Activated CD4-positive, CD25-positive, alpha-beta regulatory T cell (primary cell): Measurements from ENCODE around the gene CSNK1G3.
"Not testable (repeated sequence)": the region's sequence is repeated elsewhere in the genome, so short reads cannot be mapped to it uniquely, and the experiment has no call there.

Experiments used
- DNase-seq, 4 experiments: peaks; one replicate each; lab custom pipeline; 2025; lab: John Stamatoyannopoulos, UW

Gene CSNK1G3

DNA sequence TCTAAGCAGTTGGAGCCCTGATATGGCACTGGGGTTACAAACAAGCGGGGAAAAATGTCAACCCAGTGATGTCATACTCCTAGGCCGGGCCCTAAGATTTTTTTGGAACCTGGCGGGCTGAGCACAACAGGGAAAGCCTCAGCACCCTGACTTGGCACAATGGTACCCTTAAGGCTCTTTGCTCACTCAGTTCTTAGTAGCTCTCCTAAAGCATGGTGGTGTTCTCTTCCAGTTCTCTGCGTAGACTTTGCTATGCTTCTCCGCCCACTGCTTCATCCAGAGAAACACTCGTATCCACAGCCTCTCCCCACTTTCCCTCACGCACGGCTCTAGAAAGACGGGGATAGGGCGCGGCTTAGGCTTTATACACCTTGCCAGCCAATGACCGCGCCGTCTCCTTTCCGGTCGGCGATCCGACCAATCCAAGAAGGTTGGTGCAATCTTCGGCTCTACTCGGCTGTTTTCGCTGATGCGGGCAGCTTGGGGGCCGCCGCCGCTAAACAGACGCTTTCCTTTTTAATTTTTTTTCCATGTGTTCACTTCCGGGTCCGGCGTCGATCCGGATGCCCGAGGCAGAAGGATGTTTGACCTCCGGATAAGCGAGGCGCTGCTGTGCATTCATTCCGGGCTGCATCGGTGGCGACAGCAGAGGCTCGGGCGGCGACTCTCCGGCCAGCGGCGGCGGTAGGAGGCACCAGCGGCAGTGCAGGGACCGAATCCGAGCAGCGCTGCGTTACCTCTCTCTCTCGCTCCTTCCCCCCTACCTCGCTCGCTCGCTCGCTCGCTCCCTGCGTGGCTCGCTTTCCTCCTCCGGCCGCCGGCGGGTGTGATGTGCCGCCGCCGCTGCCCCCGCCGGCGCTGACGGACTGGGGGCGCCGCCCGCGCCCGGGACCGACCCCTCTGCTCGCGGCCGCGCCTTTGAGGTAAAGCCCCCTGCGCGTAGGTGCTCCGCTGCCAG, at the start of gene CSNK1G3:
TSS of gene CSNK1G3 (plus strand) at position 530 of the 958 bp plus-strand sequence. CDS start 33,487 bp downstream, outside the sequence.
- peak; percentile 69 to 78 (median 72) for DNase-seq

DNA sequence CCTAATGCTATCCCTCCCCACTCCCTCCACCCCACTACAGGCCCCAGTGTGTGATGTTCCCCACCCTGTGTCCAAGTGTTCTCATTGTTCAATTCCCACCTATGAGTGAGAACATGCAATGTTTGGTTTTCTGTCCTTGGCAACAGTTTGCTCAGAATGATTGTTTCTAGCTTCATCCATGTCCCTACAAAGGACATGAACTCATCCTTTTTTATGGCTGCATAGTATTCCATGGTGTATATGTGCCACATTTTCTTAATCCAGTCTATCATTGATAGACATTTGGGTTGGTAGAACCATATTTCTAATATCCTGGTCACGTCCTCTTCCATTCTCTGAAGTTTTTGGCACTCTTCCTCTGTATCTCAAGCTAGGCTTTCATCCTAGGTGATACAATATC, 45.1 kb upstream of the CSNK1G3 start:
- DNase-seq: not testable (repeated sequence)

DNA sequence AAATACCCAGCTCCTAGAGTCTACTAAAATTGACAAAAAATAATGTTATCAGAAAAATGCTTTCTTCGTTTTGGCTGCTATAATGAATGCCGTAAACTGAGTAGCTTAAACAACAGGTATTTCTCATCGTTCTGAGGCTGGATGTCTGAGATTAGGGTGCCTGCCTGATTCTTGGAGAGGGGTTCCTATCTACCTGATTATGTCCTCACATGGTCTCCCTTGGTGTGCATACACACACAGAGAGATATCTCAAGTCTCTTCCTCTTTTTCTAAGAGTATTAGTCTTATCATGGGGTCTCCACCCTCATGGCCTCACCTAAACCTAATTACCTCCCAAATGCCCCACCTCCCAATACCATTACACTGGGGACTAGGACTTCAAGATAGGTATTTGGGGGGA, 40.6 kb upstream of the CSNK1G3 start:
- DNase-seq: no peak

DNA sequence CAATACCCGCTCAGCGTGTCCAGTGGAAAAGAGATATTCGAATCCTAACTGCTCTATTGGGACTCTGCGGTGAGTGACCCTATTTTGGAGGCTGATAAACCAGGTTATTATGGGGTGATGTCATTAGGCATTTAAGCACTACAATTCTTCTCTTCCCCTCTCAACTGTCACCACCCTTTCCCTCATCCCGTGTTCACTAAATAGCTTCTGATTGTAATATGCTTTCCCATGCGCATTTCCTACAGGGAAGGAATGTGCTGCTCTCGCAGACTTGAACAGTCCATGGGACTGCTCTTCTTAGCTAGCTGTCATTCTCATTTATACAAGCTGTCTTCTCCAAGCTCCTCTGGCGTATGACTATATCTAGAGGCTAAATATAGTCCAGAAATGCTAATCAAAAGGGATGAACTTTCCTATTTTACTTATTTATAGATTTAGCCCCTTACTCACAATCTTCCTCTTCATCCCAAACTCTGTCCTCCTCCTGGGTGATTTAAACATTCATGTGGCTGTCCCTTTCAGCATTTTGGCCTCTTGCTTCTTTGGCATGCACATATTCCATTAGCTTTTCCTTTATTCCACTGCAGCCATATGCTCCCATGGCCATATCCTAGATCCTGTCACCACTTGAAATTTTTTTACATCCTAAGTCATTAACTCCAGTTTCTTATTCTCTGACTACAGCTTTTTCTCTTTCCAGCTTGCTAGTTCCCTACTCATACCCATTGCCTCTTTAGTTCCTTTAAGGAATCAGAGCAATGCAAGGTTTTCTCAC, 39.6 kb upstream of the CSNK1G3 start:
- no peak for DNase-seq

DNA sequence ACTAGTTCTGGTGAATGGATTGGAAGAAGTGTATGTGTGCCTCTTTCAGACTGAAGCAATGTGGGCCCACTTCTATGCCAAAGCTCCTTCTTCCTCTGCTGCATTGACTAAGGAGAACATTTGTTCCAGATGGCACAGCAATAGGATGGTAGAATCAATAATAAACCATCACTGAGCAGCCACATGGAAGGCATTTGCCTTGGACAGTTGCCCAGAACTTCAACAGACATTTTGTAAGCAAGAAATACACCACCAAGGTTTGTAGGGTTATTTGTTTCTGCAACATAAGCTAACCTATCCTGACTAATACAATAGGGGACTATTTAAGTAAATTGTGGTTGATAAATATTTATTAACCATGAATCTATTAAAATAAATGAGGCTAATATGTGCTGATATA, 37.7 kb upstream of the CSNK1G3 start:
- DNase-seq: no peak

DNA sequence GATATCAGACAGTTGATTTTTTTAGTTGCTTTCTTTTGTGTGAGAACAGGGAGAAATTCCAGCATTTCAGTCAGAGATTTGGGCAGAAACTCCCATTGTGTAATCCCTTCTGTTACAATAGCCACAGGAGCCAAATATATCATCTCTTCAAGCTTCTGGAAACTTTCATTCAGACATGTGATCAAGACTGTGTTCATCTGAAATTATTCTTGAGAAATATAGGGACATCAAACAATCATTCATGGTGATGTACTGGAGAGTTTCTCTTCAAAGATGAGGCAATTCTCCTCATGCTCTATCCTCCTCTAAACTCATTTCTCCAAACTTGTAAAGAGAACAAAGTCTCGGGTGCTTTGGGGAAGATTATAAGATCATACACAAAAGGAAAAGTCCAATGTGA, 35.2 kb upstream of the CSNK1G3 start:
- no peak for DNase-seq

DNA sequence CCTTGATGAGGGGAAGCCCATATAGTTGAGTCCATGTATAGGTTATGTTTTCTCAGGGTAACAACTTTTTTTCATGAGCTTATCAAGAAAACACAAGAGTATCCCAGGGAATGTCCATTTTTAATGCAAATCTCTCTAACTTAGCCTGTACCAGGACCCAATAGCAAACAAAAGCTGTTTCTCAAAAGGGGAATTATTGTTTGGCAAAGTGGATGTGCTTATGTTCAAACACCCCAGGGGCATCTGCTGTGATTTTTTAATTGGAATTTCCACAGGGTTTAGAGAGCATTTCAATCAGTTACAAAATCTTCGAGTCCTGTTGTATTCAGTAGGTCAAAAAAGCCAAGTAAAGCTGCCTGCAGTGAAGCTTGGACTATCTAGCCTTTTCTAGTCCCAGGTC, 33.4 kb upstream of the CSNK1G3 start:
- DNase-seq: no peak

DNA sequence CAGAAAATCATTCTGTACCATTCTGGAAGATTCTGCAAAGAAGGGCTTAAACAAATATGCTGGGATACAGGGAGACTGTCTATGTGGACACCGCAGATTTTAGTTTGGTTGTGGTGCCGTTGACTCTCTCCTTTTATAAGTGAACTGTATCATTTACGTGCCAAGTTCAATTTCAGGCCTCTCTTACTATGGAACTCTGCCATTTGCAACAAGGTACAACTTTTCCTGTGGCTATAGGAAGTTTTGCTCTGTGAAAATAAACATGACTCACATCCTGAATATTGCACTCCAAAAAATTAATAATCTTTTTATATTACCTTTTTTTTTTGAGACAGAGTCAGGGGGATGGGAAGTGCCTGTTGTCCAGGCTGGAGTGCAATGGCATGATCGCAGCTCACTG, 29.7 kb upstream of the CSNK1G3 start:
- DNase-seq: no peak

DNA sequence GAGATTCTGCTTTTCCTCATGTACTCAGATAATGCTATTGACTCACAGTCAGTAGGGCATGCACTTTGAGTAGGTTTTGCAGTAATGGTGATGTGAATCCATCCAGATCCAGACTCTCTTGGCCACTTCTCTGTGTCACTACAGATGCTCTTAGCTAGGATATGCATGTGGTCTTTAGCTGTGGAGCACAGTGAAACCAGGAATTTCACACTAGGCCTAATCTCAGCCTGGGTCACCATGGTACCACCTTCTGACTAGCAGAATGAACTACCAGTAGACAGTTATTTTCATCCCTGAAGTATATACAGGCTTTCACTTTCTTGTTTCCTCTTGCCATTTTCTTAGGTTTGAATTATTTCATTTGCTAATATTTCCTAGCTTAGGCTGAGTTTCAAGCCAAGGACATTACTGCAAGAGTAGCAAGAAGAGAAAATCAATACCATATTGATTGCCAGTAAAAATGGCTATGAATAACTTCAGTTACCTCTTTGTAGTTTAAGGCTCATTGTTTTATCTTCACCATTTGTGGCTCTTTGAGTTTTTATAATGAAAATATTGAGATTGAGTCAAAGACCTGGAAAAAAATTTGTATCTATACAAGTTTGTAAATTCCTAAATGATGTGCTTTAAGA, 28.4 kb upstream of the CSNK1G3 start:
- no peak for DNase-seq

DNA sequence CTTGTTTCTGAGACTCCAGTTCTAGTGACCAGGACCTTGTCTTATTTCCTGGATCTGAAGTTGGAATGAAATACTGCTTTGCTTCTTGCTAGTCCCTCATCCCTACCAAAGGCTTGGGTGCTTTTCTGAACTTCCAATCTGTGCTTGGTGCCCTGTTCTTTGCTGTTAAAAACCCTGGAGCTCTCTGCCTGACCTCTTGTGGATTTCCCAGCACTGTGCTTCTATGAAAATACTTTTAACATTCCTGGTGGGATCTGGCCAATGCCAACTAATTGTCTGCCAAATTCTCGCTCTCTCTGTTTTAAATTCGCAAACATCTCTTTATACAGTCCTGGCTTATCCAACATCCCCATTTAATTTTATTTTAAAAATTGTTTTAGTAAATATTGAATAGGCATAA, 26.7 kb upstream of the CSNK1G3 start:
- no peak for DNase-seq

DNA sequence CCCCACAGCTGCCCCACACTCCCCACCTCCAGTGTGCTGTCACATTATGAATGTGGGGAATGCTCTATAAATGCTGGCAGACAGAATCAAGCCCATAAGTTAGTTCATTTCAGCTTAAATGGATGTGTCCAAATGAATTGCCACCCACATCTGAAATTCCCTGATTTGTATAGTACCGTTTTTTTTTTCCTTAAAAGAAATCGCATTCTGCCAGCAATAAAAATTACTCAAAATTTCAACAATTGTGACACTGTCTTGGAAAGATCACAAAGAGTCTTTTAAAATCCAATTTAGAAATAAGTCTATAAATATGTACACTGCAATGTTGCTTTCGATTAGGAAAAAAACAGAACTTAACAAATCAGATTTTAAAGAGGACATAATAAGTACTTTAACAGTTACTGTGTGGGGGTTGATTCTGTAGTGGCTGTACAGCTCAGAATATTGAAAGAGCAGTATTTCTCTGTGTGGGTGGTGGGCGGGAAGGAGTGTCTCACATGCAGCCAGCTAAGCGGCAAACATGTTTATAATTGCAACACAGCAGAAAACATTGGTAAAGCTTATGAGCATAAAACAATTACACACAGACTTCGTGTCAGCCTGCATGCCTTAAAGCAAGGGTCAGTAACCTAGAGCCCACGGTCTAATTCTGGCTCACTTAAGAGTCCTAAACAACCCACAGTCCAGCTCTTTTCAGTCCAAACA, 24.9 kb upstream of the CSNK1G3 start:
- no peak for DNase-seq

DNA sequence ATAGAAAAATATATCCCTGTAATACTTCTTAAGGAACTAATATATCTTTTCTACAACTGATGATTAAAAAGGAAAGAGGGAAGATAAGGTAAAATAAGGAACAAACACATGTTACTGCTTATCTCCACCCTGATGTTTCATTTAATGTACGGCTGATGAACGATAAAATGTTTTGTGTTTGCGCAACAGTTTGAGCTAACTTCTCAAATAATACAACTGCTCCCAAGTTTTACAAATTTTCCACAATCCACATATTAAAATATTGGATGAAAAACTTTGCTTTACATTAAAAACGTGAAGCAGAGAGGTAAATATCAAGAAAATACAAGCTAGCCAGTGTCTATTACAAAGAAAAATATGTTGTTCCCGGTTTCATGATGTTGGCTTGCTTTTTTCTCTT, 21.0 kb upstream of the CSNK1G3 start:
- no peak for DNase-seq

DNA sequence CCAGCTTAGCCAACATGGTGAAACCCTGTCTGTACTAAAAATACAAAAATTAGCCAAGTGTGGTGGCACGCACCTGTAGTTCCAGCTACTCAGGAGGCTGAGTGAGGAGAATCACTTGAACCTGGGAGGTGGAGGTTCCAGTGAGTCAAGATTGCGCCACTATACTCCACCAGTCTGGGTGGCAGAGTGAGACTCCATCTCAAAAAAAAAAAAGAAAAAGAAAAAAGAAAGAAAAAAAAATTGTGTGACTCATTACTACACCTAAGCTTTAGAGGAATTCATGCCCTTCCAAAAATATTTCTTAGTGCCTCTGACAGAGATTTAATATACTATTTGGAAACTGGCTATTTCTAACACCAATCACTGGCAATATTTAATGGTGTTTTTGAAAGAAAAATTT, 16.8 kb upstream of the CSNK1G3 start:
- not testable (repeated sequence) for DNase-seq

DNA sequence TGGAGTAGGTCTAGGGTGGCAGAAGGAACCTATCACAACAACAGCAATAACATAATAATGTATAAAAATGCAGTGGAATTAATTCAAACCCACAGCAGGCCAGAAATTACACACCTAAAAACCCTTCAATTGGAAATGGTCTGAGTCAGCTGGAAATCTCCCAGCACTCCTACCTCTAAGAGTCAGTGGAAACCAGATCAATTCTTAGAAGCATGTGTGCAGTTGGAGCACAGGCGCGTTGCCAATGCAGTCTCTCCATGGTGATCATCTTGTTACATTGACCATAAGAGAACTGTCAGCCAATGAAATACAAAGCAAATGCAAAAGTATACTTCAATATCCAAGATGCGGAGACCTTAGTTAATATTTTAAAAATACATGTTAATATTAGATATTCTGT, 15.1 kb upstream of the CSNK1G3 start:
- no peak for DNase-seq

DNA sequence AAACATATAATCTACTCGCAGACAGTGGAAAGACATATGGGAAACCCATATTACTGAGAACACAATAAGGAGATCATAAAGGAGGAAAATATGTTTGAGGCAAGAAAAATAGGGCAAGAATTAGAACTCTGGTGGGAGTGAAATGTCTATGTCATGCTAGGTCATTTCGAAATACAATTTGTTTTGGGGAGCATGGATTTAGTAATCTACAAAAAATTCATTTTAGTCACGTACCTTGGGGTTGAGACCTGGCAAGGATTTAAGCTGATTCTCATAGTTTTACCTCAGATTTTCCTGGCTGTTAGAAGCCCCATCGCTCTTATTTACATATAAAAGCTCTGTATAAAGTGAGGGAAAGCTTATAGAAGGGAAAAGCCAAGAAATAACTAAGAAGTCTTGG, 11.5 kb upstream of the CSNK1G3 start:
- DNase-seq: no peak

DNA sequence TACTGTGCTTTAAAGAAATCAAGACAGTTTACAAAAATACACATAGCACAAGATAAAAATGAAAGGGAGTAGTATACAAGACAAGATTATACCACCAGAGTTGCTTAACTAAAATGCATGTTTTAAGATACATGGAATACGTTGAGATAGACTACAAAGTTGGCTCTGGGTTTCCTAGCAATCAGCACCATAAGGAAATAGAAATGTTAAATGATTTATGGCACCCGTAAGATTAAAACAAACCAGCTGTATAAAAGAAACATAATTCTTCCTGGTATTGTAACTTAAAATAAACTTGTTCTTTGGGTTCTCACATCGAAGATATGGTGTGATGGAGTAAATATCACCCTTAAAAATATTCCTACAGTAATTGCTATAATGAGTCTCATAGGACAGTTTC, 9.9 kb upstream of the CSNK1G3 start:
- no peak for DNase-seq

DNA sequence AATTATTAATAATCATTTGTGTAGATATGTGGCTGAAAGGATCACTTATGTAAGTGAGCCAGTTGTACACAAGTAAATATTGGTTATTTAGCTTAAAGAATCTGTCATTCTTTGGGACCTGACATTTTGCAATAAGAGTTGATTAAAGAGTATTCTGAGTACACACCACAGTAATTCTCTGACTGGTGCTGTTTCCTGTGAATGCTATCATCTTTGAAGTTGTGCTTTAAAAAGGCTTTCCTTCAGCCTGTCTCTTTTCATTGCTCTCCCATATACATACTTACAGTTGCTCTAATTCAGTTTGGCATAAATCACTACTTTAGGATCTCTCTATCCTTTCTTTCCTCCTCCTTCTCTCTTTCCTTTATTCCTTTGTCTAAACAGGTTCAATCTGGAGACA, 8.7 kb upstream of the CSNK1G3 start:
- no peak for DNase-seq

DNA sequence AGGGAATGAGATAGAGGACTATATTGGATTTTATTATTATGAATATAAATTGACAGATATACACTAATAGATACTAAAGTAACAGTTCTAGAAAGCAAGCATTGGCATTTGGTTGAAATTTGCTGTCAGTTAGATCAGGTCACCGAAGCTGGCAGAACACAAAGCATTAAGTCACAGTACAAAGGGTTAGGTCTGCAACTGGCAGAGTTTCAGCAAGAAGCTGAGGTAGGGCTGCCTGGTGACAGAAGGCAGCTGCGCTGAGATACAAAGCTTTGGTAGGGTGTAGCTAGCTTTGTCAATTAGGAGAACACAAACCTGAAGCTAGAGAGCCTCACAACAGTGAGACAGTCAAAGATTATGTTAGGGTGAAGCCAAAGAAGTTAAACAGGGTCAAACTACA, 6.3 kb upstream of the CSNK1G3 start:
- no peak for DNase-seq

DNA sequence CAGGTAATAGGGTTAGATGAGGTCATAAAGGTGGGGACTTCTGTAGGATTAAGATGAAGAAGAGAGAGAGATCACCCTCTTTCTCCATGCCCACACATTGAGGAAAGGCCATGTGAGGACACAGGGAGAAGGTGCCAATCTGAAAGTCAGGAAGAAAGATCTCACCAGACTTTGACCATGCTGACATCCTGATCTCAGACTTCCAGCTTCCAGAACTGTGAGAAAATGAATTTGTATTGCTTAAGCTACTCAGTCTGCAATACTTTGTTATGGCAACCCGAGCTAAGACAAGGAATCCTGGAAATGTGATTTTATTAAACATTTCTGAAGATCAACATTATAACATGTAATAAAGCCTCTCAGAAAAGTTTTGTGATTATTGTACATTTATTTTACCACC, 3.5 kb upstream of the CSNK1G3 start:
- no peak for DNase-seq

DNA sequence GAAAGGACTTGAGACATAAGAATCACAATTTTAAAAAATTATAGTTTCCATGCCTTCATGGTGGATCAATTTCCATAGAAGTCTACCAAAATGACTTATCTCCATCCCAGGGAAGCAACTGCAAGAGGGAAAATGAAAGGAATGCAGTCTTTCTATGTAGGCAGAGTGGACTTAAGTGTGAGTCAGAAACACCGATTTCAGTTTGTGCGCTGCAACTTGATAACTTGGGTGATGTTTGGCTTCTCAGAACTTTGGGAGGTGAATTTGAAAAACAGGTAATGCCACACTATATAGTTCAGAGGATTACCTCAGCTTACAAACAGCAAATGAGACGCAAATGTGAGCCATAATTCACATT, 708 bp upstream of the CSNK1G3 start:
- DNase-seq: no peak

DNA sequence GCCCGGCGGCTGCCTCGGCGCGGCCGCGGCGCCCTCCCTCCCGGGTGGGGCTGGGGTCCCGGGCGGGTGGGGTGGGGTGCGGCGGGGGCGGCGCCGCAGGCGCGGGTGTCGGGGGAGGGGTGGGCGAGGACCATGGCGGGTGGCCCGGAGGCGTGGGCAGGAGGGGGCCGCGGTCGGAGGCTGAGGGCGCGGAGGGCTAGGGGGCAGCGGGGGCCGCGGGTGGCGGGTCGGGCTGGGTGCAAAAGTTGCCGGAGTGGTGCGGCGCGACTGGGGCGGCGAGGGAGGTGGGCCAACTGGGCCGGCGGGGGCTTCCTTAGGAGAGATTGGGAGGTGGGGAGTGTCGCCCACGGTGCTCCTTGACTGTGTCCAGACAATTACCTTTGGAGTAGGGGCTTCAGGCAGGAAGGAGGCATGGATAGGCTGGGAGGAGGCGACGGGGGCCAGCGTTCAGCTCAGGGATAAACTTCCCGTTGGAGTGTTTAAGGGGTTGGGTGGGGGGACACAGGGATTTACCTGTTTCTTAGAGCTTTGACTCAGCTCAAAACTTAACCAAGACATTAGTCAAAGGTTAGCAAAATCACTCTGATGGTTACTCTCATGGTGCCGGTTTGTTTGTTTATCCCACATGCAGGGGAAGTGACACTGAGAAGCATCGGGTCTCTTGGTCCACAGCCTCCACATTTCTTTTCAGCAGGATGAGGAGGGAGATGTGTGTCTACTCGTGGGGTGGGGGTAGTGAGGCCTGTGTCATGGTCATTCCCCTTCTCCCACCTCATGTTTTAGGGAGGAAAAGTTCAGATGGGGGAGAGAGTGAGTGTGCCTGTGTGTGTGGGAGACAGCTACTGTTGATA, 859 bp downstream of the CSNK1G3 start:
- DNase-seq: peak; percentile 4 to 8 (median 6)
